Fibroblast of skin of left quadriceps (primary cell): ENCODE data around the gene TMEM59.
"Not testable (repeated sequence)": the region's sequence is repeated elsewhere in the genome, so short reads cannot be mapped to it uniquely, and the experiment has no call there.

Experiments
- DNase-seq, 2 experiments: peaks; one replicate each; pipeline ENCODE4 v3.0.0-alpha.2; 2013; ENCODE audit warnings: low read depth in 2 of 2

TMEM59 gene

DNA sequence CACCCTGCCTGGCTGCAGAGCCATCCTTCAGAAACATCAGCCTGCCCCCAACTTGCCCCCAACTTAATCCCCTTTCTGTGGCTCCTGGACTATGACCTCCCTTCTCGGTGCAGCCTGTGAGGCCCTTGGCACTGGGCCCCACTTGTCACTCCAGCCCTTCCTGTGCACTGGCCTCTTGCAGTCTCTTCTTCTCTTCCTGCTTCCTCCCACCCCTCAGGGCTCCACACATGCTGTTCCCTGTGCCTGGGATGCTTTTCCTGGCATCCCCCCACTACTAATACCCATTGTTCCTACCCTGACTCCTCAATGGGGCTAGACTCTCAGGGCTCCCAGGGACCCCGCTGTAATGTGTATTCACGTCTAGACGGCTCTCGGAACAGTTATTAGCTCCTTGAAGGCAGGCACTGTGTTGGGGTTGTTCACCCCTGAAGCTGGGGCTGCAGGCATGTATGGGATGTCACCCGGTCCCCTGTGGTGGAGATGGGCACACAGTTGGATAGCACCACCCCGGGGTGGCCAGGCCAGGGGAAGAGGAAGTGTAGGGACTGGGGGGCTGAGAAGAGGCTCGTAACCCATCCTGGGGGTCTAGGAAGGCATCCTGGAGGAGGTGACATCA is 39.5 kb downstream of the TMEM59 start:
- DNase-seq, result no peak

DNA sequence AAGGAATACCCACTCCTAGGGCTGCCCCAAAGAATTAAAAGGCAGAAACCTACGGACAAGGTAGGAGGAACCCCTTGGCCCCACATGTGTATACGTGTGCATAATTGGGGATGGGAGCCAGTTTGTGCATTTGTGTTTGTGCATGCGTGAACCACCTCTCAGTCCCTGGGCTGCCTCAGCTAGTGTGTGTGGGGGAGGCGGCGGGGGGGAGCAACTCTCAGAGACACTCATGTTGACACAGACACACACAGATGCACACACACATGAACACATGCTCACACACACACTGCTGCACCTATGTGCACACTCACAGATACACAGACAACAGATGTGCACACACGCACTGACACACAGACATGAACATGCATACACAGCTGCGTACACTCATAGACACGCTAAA is 40.1 kb downstream of the TMEM59 start:
- DNase-seq, result no peak

GRCh38 chr1:54012008-54012325 is 41.0 kb downstream of the TMEM59 start:
- DNase-seq, result no peak

- DNase-seq, result no peak
Measured at GRCh38 chr1:54011316-54012007, 41.5 kb downstream of the TMEM59 start.

- no peak for DNase-seq
Measured at GRCh38 chr1:54010415-54011117, 42.4 kb downstream of the TMEM59 start.

DNA sequence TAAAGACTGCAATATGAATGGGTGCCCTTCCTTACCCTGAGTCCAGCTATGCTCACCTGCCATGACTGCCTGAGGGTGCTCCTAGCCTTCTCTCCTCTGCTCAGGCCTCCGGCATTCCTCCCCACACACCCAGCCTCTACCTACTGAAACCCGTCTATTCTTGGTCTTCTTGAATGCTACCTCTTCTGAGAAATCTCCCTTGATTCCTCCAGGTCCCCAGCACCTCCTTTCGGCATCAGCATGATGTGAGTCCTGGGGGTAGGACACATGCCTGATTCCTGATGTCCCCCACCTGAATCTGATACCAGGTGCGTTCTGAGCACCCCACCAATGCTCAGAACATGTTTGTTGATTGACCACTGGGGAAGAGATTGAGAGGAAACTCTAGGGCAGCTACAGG is 43.6 kb downstream of the TMEM59 start:
- DNase-seq, result no peak

GRCh38 chr1:54008876-54009275 is 44.1 kb downstream of the TMEM59 start:
- DNase-seq, result no peak

DNA sequence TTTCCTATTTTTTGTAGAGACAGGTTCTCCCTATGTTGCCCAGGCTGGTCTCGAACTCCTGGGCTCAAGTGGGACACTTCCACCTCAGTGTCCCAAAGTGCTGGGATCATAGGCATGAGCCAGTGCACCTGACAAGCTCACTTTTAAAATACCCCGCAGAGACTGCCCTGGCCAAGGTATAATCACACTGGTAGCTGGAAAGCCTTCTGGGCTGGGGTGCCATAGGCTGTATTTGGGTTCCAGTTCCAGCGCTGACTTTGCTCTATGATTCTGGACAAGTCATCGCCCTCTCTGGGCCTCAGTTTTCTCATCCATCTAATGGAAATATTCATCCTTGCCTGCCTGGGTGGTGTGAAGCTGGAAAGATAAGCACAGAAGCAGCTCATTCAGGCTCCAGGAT is 45.4 kb downstream of the TMEM59 start:
- no peak for DNase-seq

DNA sequence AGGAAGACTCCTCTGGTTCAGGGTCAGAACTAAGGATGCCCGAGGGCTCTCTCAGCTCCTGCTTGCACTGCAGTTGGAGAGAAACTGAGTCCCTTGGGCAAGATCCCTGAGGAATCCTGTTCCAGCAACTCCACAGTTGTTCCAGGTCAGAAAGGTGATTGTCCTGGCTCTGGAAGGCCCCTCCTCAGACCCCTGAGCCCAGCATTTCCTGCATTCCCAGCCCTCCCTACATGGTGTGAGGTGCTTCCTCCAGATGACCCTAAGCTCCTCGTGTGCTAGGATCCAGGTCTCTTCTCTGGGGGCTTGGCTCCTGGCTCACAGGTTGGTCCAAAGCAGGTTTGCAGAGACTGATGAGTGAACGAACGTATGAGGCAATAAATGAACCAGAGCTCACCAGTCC is 46.5 kb downstream of the TMEM59 start:
- no peak for DNase-seq

GRCh38 chr1:54004481-54005049 is 48.4 kb downstream of the TMEM59 start:
- DNase-seq, result no peak

DNA sequence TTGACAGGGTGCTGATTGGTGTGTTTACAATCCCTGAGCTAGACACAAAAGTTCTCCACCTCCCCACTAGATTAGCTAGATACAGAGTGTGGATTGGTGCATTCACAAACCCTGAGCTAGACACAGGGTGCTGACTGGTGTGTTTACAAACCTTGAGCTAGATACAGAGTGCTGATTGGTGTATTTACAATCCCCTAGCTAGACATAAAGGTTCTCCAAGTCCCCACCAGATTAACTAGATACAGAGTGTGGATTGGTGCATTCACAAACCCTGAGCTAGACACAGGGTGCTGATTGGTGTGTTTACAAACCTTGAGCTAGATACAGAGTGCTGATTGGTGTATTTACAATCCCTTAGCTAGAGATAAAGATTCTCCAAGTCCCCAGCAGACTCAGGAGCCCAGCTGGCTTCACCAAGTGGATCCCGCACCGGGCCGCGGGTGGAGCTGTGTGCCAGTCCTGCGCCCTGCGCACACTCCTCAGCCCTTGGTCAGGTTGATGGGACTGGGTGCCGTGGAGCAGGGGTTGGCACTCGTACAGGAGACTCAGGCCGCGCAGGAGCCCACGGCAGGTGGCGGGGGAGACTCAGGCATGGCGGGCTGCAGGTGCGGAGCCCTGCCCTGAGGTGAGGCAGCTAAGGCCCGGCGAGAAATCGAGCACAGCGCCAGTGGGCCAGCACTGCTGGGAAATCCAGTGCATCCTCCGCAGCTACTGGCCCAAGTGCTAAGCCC is 49.1 kb downstream of the TMEM59 start:
- DNase-seq, result not testable (repeated sequence)

- DNase-seq, result no peak
Measured at GRCh38 chr1:54003249-54003646, 49.8 kb downstream of the TMEM59 start.

- DNase-seq, result no peak
Measured at GRCh38 chr1:54002544-54003248, 50.3 kb downstream of the TMEM59 start.

DNA sequence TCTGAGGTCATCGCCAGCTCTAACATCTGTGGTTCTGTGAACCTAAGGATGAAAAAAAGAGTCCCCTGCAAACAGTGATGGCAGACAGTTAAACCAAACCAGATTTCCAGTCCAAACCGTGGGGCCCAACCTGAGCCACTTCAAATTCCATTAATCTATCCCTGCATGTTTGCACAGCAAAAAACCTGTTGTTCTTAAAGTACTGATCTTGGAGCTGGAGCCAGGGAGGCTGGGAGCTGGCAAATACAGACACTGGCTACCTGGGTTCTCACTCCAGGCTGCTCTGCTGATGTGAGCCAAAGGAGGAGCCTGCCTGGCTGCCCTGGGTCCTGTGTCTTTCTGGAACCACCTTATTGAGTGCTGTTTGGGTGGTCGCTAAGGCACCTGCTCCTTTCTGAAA is 51.4 kb downstream of the TMEM59 start:
- DNase-seq, result no peak

DNA sequence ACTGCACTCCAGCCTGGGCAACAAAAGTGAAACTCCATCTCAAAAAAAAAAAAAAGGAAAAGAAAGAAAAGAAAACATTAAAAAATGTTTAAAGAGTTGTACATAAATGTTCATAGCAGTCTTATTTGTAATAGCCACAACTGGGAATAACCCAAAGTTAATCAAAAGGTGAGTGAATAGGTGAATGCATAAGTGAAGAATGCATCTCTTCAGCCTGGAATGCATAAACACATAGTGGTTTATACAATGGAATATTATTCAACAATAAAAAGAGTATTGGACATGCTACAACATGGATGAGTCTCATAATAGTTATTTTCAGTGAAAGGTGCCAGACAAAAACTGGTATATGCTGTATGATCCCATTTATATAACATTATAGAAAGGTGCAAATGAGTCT is 53.1 kb downstream of the TMEM59 start:
- DNase-seq, result no peak

DNA sequence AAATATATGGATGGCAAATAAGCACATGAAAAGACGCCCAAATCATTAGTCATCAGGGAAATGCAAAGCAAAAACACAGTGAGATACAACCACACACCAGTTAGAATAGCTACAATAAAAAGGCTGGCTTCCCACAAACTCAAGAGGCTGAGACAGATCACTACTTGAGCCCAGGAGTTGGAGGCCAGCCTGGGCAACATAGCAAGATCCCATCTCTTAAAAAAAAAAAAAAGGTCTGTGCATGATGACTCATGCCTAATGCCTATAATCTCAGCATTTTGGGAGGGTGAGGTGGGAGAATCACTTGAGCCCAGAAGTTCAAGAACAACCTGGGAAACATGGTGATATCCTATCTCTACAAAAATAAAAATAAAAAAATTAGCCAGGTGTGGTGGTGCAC is 54.8 kb downstream of the TMEM59 start:
- no peak for DNase-seq

DNA sequence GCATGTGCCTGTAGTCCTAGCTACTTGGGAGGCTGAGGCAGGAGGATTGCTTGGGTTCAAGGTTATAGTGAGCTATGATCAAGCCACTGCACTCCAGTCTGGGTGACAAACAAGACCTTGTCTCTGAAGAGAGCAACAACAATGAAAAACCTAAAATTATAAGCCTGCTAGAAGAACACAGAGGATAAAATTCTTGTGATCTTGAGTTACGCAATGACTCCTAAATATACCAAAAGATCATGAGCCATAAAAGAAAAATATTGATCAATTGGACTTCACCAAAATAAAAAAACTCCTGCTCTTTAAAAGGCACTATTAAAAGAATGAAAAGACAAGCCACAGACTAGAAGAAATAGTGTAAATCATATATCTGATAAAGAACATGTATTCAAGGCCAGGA is 57.3 kb downstream of the TMEM59 start:
- DNase-seq, result no peak

GRCh38 chr1:53994516-53994915 is 58.5 kb downstream of the TMEM59 start:
- not testable (repeated sequence) for DNase-seq

DNA sequence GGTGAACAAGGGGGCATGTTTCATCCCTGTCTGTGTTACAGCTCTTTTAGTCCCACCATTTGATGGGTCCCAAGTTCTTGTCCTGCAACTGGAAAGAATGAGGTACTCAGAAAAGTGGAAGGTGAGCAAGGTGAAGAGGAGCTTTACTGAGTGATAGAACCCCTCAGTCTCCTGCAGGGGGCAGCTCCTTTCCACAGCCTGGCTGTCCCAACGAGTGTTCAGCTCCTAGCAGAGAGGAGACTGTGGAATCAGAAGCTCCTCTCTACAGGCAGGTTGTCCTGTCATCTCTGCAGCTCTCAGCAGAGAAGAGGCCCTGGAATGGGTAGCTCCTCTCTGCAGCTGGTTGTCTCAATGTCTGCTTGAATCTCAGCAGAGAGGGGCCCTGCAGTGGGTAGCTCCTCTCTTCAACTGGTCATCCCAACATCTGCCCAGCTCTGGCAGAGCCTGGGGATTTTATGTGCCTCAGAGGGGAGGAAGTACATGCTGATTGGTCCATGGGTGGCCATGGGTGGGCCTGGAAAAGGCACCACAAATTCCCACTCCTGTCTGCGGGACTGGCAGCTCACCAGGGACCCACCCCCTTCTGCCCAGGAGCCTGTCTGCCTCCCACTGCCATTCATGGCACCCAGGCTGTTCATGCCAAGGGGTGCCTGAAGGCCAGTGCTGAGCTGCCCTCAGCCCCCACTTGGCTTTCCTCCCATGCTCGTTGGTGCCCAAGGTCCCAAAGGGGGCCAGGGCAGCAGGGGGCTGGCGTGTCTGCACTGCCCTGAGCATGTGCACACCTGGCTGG is 60.7 kb downstream of the TMEM59 start:
- no peak for DNase-seq

DNA sequence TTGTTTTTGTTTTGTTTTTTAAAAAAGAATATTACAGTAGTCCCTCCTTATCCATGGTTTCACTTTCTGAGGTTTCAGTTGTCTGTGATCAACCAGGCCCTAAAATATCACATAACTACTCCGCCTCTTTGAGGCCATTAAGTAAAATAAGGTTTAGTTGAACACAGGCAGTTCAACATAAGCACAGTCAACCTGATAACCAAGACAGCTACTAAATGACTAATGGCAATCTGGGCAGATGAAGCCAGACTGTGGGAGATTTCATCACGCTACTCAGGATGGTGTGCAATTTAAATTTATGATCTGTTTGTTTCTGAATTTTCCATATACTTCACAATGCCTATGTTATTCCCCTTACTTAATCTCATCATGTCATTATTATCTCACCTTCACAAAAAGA is 65.1 kb downstream of the TMEM59 start:
- no peak for DNase-seq

GRCh38 chr1:53986458-53986857 is 66.5 kb downstream of the TMEM59 start:
- no peak for DNase-seq
